Effector memory CD4-positive, alpha-beta T cell (primary cell): Measurements from ENCODE around the gene GNA14.
"Not testable (repeated sequence)": the region's sequence is repeated elsewhere in the genome, so short reads cannot be mapped to it uniquely, and the experiment has no call there.

Source experiments
- DNase-seq, 3 donors: peaks; one replicate each; pipeline ENCODE4 v3.0.0-alpha.2; 2020
- H3K27ac ChIP-seq: 2 replicates; pipeline ENCODE4 v1.7.0; 2013; ENCODE audit warnings: mild to moderate bottlenecking, low read length, moderate library complexity; ENCODE audit not compliant: insufficient read depth, poor library complexity, severe bottlenecking
- H3K27me3 ChIP-seq: replicated peaks from 2 replicates; pipeline ENCODE4 v1.7.0; 2013; ENCODE audit warnings: mild to moderate bottlenecking, low read length; ENCODE audit not compliant: insufficient read depth, control insufficient read depth, poor library complexity, severe bottlenecking
- H3K36me3 ChIP-seq: 2 replicates; pipeline ENCODE4 v1.7.0; 2013; ENCODE audit warnings: mild to moderate bottlenecking, low read length, moderate library complexity; ENCODE audit not compliant: control insufficient read depth, insufficient read depth
- H3K4me1 ChIP-seq: 2 replicates; pipeline ENCODE4 v1.7.0; 2013; ENCODE audit warnings: low read length, mild to moderate bottlenecking; ENCODE audit not compliant: control insufficient read depth, insufficient read depth, poor library complexity, severe bottlenecking
- H3K4me3 ChIP-seq: 2 replicates; pipeline ENCODE4 v1.7.0; 2013; ENCODE audit warnings: low read length, low read depth, mild to moderate bottlenecking; ENCODE audit not compliant: insufficient read depth, poor library complexity, severe bottlenecking
- H3K9me3 ChIP-seq: 2 replicates; pipeline ENCODE4 v1.7.0; 2013; ENCODE audit warnings: mild to moderate bottlenecking, low read length, moderate library complexity; ENCODE audit not compliant: control insufficient read depth

GNA14 gene

DNA sequence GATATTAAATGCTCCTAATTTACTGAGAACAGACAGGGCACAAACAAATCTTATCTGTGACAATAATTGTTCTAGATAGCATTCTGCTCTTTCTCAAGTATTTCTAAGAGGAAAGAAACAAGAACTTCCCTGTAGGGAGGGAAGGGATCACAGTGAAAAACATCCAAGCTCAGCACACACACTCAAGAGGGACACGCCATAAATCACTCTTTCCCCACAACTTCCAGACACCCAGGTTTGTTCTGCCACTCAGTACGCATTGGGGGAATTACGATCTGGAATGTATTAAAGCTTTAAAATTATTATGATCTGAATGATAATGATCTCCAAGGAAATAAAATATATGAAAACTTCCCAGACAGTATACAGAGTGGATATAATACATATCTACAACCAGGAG, 221.4 kb downstream of the GNA14 start:
- Histone ChIP-seq H3K27me3 (no peaks in the 10 kb centered on the region), H3K27ac (no peak overlapping the region), H3K4me1 (no peaks in the 10 kb centered on the region), H3K36me3 (no peaks in the 10 kb centered on the region), H3K9me3 (no peaks in the 10 kb centered on the region), H3K4me3 (no peak overlapping the region)
- no peak for DNase-seq

DNA sequence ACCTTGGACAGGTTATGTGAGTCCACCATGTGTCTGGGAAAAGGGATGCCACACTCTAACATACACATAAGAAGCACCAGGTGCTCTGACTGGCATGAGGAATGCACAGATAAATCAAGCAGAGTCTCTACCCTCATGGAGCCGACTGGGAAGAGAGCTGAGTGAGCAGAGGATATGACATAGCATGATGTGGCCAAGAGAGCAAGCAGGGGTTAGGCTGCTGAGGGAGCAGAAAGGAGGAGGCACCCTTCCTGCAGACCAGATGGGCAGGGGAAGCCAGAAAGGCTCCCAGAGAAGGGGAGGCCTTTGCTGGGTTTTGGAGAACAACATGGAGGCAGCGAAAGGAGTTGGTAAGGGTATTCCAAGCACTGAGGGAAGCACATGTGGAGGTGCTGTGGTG, 223.1 kb downstream of the GNA14 start:
- DNase-seq = no peak
- H3K27me3 ChIP-seq = no peaks in the 10 kb centered on the region

DNA sequence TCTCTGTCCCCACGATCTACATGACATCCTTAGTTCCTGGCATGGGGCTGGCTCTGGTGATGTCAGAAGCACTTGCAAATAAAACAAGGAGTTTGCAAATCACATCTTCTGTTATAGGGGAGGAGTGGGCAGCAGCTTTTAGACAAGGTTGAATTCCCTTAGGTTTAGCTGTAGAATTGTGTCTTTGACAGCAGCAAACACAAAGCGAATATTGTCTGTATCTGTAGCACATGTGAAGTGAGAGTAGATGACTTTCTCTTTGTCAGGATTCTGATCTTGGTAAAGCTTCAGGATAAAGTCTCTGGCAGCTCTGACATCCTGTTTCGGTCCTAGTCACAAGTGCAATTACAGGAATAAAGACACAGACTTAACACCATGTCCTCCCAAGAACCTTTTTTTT, 224.3 kb downstream of the GNA14 start:
- DNase-seq = no peak
- Histone ChIP-seq H3K36me3 (no peaks in the 10 kb centered on the region), H3K27ac (no peak overlapping the region), H3K4me1 (no peaks in the 10 kb centered on the region), H3K4me3 (no peak overlapping the region), H3K9me3 (no peaks in the 10 kb centered on the region), H3K27me3 (no peaks in the 10 kb centered on the region)

More for the DNA sequence above, 223.1 kb downstream of the GNA14 start:
- Histone ChIP-seq H3K27ac (no peak overlapping the region), H3K9me3 (no peaks in the 10 kb centered on the region), H3K4me1 (no peaks in the 10 kb centered on the region), H3K36me3 (no peaks in the 10 kb centered on the region), H3K4me3 (no peak overlapping the region)

DNA sequence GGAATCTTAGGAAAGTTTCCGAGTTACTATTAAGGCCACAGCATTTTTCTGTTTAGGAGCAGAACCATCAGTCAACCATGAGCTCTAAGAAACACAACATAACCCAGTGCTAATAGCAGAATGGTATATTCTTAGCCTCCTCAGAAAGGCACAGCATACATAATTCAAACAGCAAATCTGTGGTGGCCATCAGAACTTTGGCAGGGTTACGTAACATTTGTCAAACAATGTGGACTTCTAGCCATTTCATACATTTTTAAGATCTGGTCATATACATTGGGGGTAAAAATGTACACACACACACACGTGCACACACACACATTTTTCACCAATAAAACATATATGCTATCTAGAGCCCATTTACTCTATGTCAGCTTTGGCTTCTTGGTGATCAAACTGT, 225.2 kb downstream of the GNA14 start:
- no peaks in the 10 kb centered on the region for H3K27me3 ChIP-seq
- no peaks in the 10 kb centered on the region for H3K36me3 ChIP-seq
- no peak for DNase-seq
- H3K4me1 ChIP-seq = no peaks in the 10 kb centered on the region
- H3K9me3 ChIP-seq = no peaks in the 10 kb centered on the region
- H3K27ac ChIP-seq = no peak overlapping the region
- H3K4me3 ChIP-seq = no peak overlapping the region

DNA sequence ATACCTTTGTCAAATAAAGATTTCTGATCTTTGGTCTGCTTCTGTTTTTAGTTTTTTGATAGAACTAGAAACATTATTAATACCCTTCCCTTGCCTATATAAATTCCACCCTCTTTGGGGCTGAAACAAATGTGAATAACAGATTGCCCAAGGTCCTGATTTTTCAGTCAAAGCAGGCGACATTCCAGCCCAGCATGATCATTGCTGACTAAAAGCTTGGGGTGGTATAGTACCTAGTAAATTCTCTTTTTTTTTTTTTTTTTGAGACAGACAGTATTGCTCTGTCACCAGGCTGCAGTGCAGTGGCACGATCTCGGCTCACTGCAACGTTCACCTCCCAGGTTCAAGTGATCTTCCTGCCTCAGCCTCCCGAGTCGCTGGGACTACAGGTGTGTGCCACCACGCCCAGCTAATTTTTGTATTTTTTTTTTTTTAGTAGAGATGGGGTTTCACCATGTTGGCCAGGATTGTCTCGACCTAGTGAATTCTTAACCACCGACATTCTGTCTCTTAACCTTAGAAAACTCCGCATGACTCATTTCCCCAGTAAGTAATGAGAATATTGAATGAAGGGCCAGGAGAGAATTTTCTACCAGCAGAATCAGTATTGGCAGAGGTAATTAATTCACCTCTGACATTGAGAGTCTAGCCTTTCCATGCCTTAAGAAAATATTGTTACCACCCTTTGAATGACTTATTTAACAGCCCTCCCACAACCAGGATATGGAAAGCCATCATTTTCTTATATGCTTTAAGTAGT, 226.4 kb downstream of the GNA14 start:
- DNase-seq = no peak
- no peak overlapping the region for H3K27ac ChIP-seq
- no peaks in the 10 kb centered on the region for H3K9me3 ChIP-seq
- no peaks in the 10 kb centered on the region for H3K36me3 ChIP-seq
- H3K4me3 ChIP-seq = no peak overlapping the region
- no peaks in the 10 kb centered on the region for H3K27me3 ChIP-seq
- no peaks in the 10 kb centered on the region for H3K4me1 ChIP-seq

DNA sequence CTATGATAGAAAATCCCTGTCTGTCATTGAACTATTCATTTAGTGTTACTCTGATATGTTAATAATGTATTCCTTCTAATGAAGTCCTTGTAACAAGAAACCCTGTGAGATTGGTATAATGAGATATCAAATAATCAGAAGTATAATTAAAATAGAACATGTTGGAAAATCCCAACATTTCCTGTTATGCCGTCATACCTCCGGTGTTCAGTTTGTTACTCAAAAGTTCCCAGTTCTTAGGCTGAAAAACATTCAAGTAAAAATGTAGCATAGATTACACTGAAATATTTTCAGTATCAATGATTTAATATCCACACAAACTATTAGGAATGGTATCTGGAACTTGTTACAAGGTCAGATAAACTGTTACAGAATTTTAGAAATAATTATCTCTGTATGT, 227.5 kb downstream of the GNA14 start:
- no peak for DNase-seq
- H3K27me3 ChIP-seq = no peaks in the 10 kb centered on the region
- H3K9me3 ChIP-seq = no peaks in the 10 kb centered on the region
- no peaks in the 10 kb centered on the region for H3K36me3 ChIP-seq
- H3K27ac ChIP-seq = no peak overlapping the region
- no peaks in the 10 kb centered on the region for H3K4me1 ChIP-seq
- no peak overlapping the region for H3K4me3 ChIP-seq

DNA sequence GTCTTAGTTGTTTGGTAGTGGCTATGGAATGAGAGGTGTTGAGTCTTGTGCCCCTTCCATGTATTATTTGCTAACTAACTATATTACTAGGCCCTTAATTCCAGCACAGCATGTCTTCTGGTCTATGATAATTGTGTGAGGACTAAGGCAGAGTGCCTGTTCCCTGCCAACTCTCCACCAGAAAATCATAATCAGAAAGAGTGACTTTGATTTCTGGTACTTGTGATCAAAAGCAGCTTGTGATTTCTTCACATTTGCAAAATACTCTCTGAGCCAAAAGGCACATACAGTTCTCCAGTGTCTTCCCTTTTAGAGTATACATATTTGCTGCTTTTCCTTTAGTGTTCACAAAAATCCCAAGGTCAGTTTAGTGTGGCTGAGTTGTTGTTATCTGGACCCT, 229.9 kb downstream of the GNA14 start:
- Histone ChIP-seq H3K27me3 (no peaks in the 10 kb centered on the region), H3K36me3 (no peaks in the 10 kb centered on the region), H3K4me3 (no peak overlapping the region), H3K4me1 (no peaks in the 10 kb centered on the region), H3K9me3 (no peaks in the 10 kb centered on the region), H3K27ac (no peak overlapping the region)
- no peak for DNase-seq

DNA sequence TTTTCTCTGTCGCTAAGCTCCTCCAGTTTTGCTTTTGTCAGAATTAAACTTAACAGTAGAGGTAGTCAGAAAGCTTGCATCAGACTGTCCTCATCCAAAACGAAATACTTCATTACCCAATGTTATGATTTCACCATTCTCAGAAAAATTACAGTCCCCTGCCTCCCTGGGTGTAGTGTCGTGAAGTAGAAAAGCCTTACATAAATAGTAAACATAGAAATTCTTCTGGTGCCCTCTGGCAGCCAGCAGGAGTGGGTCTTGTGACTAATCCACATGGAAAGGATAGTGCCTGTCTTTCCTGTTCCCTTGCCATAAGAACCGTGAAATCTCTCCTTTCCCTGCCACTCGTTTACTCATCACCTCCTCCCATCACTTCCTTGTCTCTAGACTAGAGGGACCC, 230.6 kb downstream of the GNA14 start:
- no peak for DNase-seq
- Histone ChIP-seq H3K27me3 (no peaks in the 10 kb centered on the region), H3K4me3 (no peak overlapping the region), H3K27ac (no peak overlapping the region), H3K4me1 (no peaks in the 10 kb centered on the region), H3K9me3 (no peaks in the 10 kb centered on the region), H3K36me3 (no peaks in the 10 kb centered on the region)

DNA sequence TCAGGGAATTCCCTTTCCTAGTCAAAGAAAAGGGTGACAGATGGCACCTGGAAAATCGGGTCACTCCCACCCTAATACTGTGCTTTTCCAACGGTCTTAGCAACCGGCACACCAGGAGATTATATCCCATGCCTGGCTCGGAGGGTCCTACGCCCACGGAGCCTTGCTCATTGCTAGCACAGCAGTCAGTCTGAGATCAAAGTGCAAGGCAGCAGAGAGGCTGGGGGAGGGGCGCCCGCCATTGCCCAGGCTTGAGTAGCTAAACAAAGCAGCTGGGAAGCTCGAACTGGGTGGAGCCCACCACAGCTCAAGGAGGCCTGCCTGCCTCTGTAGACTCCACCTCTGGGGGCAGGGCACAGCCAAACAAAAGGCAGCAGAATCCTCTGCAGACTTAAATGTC, 239.6 kb downstream of the GNA14 start:
- H3K27ac ChIP-seq, H3K27me3 ChIP-seq, H3K36me3 ChIP-seq, H3K4me3 ChIP-seq, H3K4me1 ChIP-seq, DNase-seq, H3K9me3 ChIP-seq: not testable (repeated sequence)

DNA sequence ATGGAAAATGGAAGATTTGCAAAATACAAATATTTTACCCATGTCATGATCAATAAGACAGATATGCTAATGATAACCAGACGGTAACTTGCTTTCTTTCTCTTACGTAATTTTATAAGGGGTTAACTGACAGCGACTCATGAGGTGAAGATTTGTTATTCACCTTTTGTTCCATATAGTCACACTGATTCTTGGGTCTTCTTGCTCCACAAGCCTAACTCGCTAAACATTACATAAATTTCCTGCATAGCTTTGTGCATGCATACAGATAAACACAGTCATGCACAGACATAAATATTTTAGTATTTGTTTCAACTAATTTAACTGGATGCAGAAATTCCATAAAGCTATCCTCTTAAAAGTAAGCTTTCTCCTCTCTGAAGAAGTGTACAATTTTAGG, 244.9 kb downstream of the GNA14 start:
- Histone ChIP-seq H3K9me3 (no peaks in the 10 kb centered on the region), H3K4me3 (no peak overlapping the region), H3K27me3 (no peaks in the 10 kb centered on the region), H3K36me3 (no peaks in the 10 kb centered on the region), H3K27ac (no peak overlapping the region), H3K4me1 (no peaks in the 10 kb centered on the region)
- no peak for DNase-seq
